ENCODE results near the gene TTC8.

GRCh38 chr14:88849716-88850115 lies 25.3 kb downstream of the TTC8 start:
- no peak for TF ChIP-seq CTCF (IDR thresholded peaks at IDR 0.05)
- no peak for TF ChIP-seq POLR2AphosphoS5 (IDR thresholded peaks at IDR 0.05)
- TF ChIP-seq POLR2A (IDR thresholded peaks at IDR 0.05): no peak

Data from upper lobe of left lung (tissue), 4 donors.